HG03196 (cell line): Measurements from ENCODE around the gene GNAS.
"Not testable (repeated sequence)": the region's sequence is repeated elsewhere in the genome, so short reads cannot be mapped to it uniquely, and the experiment has no call there.

Experiments
- ATAC-seq: cut with Tn5 transposase; IDR thresholded peaks from one replicate; pipeline ENCODE4 v1.9.1; 2021; ENCODE audit not compliant: unreplicated experiment

Gene GNAS

GRCh38 chr20:58852543-58853271 is at the start of gene GNAS:
TSS of gene GNAS (plus strand) at chr20:58852716.
- no peak for ATAC-seq

GRCh38 chr20:58803533-58803932 is 49.0 kb upstream of the GNAS start:
- ATAC-seq: no peak

- no peak for ATAC-seq
Observed at GRCh38 chr20:58807801-58808200, 44.7 kb upstream of the GNAS start.

- no peak for ATAC-seq
Observed at GRCh38 chr20:58808271-58809046, 44.1 kb upstream of the GNAS start.

- ATAC-seq: no peak
Observed at GRCh38 chr20:58810116-58810878, 42.2 kb upstream of the GNAS start.

GRCh38 chr20:58810879-58811250 is 41.7 kb upstream of the GNAS start:
- no peak for ATAC-seq

- no peak for ATAC-seq
Observed at GRCh38 chr20:58811334-58811733, 41.2 kb upstream of the GNAS start.

- ATAC-seq: no peak
Observed at GRCh38 chr20:58813369-58813768, 39.1 kb upstream of the GNAS start.

- no peak for ATAC-seq
Observed at GRCh38 chr20:58815448-58815847, 37.1 kb upstream of the GNAS start.

GRCh38 chr20:58816051-58816450 is 36.5 kb upstream of the GNAS start:
- ATAC-seq: no peak

GRCh38 chr20:58816957-58817651 is 35.4 kb upstream of the GNAS start:
- ATAC-seq: no peak

- no peak for ATAC-seq
Observed at GRCh38 chr20:58817748-58818147, 34.8 kb upstream of the GNAS start.

- no peak for ATAC-seq
Observed at GRCh38 chr20:58818586-58819285, 33.8 kb upstream of the GNAS start.

- no peak for ATAC-seq
Observed at GRCh38 chr20:58819921-58820320, 32.6 kb upstream of the GNAS start.

- ATAC-seq: not testable (repeated sequence)
Observed at GRCh38 chr20:58820515-58820914, 32.0 kb upstream of the GNAS start.

- ATAC-seq: no peak
Observed at GRCh38 chr20:58822149-58822548, 30.4 kb upstream of the GNAS start.

GRCh38 chr20:58822748-58823730 is 29.5 kb upstream of the GNAS start:
- no peak for ATAC-seq

GRCh38 chr20:58824843-58825242 is 27.7 kb upstream of the GNAS start:
- ATAC-seq: no peak

- no peak for ATAC-seq
Observed at GRCh38 chr20:58825450-58825849, 27.1 kb upstream of the GNAS start.
